Measurements from ENCODE around the gene VWC2L.

VWC2L gene

GRCh38 chr2:214469728-214470127 is 58.9 kb downstream of the VWC2L start:
- no peak for DNase-seq (ENCODE audit: low spot score)

- no peak for DNase-seq (ENCODE audit: low spot score)
Measured at GRCh38 chr2:214471382-214471781, 60.5 kb downstream of the VWC2L start.

- no peak for DNase-seq (ENCODE audit: low spot score)
Measured at GRCh38 chr2:214471990-214472389, 61.1 kb downstream of the VWC2L start.

- DNase-seq (ENCODE audit: low spot score), result no peak
Measured at GRCh38 chr2:214477305-214477704, 66.5 kb downstream of the VWC2L start.

- DNase-seq (ENCODE audit: low spot score), result no peak
Measured at GRCh38 chr2:214481204-214481603, 70.3 kb downstream of the VWC2L start.

- no peak for DNase-seq (ENCODE audit: low spot score)
Measured at GRCh38 chr2:214482728-214483127, 71.9 kb downstream of the VWC2L start.

GRCh38 chr2:214484239-214484638 is 73.4 kb downstream of the VWC2L start:
- DNase-seq (ENCODE audit: low spot score), result no peak

- DNase-seq (ENCODE audit: low spot score), result no peak
Measured at GRCh38 chr2:214484701-214485100, 73.8 kb downstream of the VWC2L start.

GRCh38 chr2:214489181-214489580 is 78.3 kb downstream of the VWC2L start:
- no peak for DNase-seq (ENCODE audit: low spot score)

GRCh38 chr2:214489702-214490101 is 78.8 kb downstream of the VWC2L start:
- no peak for DNase-seq (ENCODE audit: low spot score)

- DNase-seq (ENCODE audit: low spot score), result no peak
Measured at GRCh38 chr2:214492152-214492551, 81.3 kb downstream of the VWC2L start.

- DNase-seq (ENCODE audit: low spot score), result no peak
Measured at GRCh38 chr2:214492608-214493007, 81.8 kb downstream of the VWC2L start.

GRCh38 chr2:214497489-214497888 is 86.6 kb downstream of the VWC2L start:
- no peak for DNase-seq (ENCODE audit: low spot score)

- no peak for DNase-seq (ENCODE audit: low spot score)
Measured at GRCh38 chr2:214503568-214503967, 92.7 kb downstream of the VWC2L start.

- no peak for DNase-seq (ENCODE audit: low spot score)
Measured at GRCh38 chr2:214504599-214505376, 93.9 kb downstream of the VWC2L start.

GRCh38 chr2:214507032-214507431 is 96.2 kb downstream of the VWC2L start:
- no peak for DNase-seq (ENCODE audit: low spot score)

GRCh38 chr2:214514704-214515103 is 103.8 kb downstream of the VWC2L start:
- DNase-seq (ENCODE audit: low spot score), result no peak

GRCh38 chr2:214515111-214515510 is 104.3 kb downstream of the VWC2L start:
- no peak for DNase-seq (ENCODE audit: low spot score)

GRCh38 chr2:214519258-214519818 is 108.5 kb downstream of the VWC2L start:
- DNase-seq (ENCODE audit: low spot score), result no peak

GRCh38 chr2:214529021-214529420 is 118.2 kb downstream of the VWC2L start:
- DNase-seq (ENCODE audit: low spot score), result no peak

- no peak for DNase-seq (ENCODE audit: low spot score)
Measured at GRCh38 chr2:214529514-214529913, 118.7 kb downstream of the VWC2L start.

GRCh38 chr2:214533541-214533940 is 122.7 kb downstream of the VWC2L start:
- DNase-seq (ENCODE audit: low spot score), result no peak

- DNase-seq (ENCODE audit: low spot score), result no peak
Measured at GRCh38 chr2:214536625-214537024, 125.8 kb downstream of the VWC2L start.

GRCh38 chr2:214537929-214538328 is 127.1 kb downstream of the VWC2L start:
- DNase-seq (ENCODE audit: low spot score), result no peak
